Right ventricle myocardium inferior (tissue), 1 donor: ENCODE data around the gene AMACR. TPM values are rescaled to one million over a fixed set of nuclear protein-coding genes. Genes with fewer than 3 reads are reported as not detected.
"Not testable (repeated sequence)": the region's sequence is repeated elsewhere in the genome, so short reads cannot be mapped to it uniquely, and the experiment has no call there.

Experiments
- ATAC-seq: fragments of 200-7000 bp; cut with Tn5 transposase; one replicate; pipeline ENCODE4 v1.9.1; 2020; ENCODE audit warnings: mild to moderate bottlenecking, moderate library complexity
- DNase-seq: peaks from one replicate; pipeline ENCODE4 v3.0.0; 2021; ENCODE audit errors: missing footprints
- intact Hi-C: fragments of 100-400 bp; cut with DNase I; formaldehyde crosslinking; loops from one replicate; pipeline ENCODE4 v1.11.0; 2022
- total RNA-seq: library from RNA; stranded (reverse); fragmentation: NEBNext Ultra II Directional; extraction: Animal tissue kit (Norgen Biotek cat#: 25700); gene quantifications from one replicate; pipeline ENCODE4 v1.2.1, GENCODE V29; 2021
- donor health status: DM: no; HTN: yes; CAD: no; lungs with severe emphysema.

The AMACR gene
- total RNA-seq, 1 donor from 2014 or later = 6.1 TPM

DNA sequence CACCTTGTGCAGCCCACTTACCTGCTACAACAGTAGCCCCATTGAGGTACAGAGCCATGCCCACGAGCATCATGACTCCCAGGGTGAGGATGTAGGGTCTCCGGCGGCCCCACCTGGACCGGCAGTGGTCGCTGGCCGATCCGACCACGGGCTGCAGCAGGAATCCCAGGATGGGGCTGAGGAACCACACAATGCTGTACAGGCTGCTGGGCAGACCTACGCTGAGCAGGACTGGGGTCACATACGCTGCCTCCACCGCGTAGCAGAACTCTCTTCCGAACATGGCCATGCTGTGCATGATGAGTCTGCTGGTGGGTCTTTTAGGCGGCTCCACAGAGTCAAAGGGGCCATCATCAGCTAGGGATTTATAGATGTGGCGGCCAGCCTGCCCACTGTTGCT is 23.7 kb downstream of the AMACR start:
- ATAC-seq (no peak), DNase-seq (no peak)
- intact Hi-C loops = no loop called here

DNA sequence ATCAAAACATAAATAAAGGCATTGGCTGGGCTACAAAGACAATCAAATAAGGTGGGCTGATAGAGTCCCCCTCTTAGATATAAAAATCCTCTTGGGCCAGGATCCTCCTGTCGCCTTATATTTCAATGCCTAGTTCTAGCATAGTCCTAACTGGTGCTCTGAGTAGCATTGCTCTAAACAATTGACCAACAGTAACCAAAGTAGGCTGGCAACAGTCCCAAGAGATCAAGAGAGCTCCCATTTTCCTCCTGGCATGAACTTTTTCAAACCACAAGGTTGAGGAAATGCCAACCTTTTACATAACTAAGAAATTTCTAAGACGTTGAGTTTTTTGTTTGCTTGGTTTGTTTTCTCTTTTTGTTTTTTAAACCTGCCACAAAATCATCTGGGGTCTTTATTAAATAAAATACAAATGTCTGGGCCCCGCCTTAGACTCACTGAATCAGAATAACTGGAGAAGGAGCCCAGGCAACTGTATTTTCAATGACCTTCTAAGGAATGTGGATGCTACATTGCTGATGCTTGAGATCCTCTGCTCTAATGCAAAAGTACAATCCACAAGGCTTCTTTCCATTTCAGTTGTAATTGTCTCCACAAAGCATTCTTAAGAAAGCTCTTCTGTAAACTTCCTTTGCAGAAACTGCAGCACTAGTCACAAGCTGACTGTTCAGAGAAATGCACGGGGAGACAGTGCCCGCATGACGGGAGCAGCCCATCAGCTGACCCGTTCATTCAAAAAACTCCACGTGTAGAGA is 26.3 kb downstream of the AMACR start:
- ATAC-seq = no peak
- DNase-seq = no peak
- intact Hi-C loops = no loop called here

DNA sequence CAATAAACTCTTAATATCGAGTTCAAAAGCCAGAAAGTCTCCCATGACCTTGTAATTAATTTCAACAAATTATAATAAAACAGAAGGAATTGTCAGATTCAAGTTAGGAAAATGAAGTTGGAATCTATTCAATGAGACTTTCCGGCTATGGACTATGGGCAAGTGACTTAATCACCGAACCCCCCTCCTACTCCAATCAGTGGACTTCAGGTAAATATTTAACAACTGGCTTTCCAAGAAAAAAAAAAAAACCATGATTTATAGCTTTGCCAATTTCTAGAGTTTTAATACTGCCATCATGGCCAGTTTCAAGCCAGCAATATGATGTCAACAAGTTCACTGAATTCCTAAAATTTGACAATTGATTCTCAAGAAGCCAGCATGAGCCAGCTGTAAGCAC is 27.8 kb downstream of the AMACR start:
- intact Hi-C loops = no loop called here
- DNase-seq = no peak
- no peak for ATAC-seq

DNA sequence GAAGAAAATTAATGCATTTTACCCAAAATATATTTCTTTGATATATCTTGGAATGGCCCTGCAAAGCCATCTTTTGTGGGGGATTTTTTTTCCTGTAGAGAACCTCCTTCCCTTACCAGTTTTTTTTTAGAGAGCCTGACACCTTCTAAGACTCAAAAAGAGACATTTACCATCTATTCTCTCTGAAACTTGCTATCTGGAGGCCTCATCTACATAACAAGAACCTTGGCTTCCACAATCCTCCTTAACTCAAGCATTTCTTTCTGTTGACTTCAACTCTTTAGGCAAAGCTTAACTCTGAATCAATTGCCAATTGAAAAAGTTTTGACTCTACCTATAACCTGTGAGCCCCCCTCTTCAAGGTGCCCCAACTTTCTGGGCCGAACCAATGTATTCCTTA is 29.5 kb downstream of the AMACR start:
- ATAC-seq (no peak), DNase-seq (no peak)
- intact Hi-C loops = no loop called here

DNA sequence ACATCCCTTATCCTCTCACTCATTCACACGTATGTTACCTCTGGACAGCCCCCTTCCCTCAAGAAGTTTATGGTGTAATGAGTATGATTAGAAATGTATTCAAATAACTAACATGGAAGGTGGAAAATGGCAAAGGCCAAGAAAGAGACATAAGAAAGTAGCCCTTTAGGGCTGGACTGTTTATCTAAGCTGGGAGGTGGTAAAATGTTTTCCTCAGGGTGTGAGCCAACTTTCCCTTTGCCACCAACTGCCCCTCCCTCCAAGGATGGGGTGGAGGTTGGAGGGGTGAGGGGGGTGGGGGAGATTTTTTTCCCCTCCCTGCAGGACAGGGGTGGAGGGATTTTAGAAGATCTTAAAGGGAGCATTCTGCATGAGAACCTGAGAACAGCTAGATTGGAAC is 31.5 kb downstream of the AMACR start:
- intact Hi-C loops = no loop called here
- no peak for DNase-seq
- no peak for ATAC-seq

DNA sequence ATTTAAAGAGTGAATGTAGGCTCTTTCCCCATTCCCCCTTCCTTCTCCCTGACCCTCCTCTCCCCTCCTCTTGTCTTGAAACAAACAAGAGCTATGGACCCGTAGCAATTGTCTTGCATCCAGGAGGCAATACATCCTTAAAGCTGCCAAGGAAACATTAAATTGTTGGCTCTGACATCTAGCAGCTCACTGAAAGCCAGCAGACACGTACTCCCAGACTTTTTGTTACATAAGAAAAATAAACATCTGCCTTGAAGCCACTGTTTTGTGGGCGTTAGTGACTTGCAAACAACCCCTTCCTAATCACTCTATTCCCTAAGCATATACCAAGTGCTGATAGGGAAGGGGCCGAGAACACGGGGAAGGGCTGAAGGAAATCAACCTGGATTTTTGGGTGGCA is 32.0 kb downstream of the AMACR start:
- DNase-seq = no peak
- peak; percentile 13 for ATAC-seq
- intact Hi-C loops = no loop called here

DNA sequence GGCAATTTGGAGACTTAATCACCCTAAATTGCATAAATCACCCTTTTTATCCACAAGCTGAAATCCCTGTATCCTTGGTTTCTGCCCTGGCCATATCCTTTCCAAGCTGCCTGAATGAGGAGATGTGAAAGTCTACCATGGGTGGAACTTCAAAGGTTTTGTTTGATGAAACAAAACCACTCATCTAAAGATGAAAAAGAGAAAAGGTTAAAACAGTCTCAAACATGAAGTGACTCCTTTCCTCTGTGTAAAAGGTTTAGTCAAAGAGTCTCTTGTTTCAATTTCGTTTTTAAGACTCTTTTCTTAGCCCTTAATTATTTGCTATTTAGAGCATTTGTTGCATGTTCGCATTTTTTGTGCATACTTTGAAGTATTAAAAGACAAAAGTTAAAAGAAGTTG is 34.6 kb downstream of the AMACR start:
- DNase-seq (no peak), ATAC-seq (no peak)
- intact Hi-C loops = loop anchor here (5.0 kb wide), 1 partner anchor 536 kb away; no protein-coding TSS in a partner anchor

DNA sequence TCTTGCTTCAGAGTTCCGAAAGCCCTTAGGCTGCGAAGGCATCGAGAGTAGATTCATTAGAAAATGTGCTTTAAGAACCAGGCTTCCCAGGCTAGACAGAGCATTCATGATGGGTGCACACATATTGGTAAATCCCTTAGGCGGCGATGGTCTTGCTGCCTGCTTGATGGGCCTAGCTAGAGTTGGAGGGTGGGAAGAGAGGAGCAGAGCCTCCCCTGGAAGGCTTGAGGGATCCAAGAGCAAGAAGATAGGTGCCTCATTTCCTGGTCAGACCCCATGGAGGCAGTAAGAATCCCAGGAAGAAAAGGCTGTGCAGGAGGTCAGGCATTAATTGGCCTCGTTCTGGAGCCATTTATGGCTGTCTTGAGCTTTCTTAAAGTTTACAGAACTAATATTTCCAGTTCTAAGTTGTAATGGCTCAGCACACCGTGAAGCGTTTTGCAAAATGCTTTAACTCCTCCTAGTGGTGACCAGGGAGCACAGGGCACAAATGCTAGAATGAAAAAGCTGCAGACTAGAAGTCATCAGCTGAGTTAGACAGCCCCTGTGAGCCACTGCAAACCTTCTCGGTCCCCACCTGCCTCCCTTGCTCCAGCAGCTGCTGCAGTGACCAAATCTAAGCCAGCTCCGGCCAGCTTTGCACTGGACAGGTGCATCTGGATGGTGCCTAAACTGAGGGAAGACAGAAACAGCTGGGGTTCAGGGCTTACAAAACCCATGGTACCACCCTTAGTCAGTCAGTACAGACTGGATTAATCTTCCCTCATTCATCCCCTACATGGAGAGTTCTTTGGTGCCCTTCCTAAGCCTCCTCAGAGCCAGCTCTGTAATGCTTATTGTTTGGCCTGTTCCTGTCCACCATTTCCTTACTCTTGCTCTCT is 38.0 kb downstream of the AMACR start:
- ATAC-seq = peak; percentile 75
- intact Hi-C loops = loop anchor here (5.0 kb wide), 1 partner anchor 533 kb away; no protein-coding TSS in a partner anchor

DNA sequence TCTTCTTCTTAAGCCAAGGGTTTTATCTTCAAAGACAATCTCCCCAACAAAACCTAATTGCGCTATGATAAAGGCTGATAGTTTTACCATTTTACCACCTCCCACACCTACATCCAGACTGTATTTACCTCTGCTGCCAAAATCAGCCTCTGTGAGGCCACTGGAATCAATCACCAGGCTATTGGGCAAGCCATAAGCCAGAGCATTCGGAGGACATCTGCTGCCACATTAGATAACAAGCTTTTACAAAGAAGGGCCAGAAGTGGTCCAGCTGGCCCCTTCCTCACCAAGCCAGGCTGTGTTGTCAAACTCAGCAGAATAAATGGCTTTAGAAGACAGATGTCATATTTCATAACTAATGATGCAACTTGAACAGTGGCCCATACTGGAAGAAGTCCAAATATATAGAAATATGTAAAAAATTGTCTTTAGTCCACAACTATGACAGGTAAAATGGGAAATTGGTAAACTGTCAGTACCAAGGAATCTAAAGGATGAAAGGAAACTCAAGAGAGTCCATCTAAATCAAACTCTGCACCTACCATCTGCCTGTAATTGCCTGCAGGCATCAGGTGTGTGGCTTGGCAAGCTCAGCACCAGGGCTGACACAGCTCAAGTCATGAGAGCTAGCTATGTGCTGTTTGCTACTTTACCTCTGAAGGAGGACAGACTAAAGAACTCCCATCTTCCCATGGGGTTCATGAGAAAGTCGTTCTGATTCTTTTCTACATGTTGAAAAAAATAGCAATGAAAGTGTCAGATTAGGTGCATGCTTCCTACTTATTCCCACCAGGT is 39.4 kb downstream of the AMACR start:
- DNase-seq = no peak
- ATAC-seq = peak; percentile 36
- intact Hi-C loops = no loop called here

More for the DNA sequence above, 38.0 kb downstream of the AMACR start:
- no peak for DNase-seq

DNA sequence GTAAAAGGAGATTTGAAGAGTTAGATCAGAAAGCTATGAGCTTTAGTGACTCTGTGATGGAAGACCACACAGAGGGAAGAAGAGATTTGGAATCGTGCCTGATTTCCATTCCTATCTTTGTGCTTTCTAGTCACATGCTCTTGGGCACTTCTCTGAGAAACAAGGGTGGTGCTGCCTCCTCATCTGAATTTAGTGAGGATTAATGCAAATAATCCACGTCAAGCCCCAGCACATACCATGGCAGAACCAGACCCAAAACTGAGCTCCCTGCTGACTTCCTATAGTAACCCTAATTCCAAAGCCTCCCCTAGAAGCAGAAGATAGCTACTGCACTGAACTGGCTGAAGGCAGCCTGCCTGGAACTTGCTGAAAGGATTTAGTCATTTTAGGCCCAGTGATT is 41.0 kb downstream of the AMACR start:
- ATAC-seq = no peak
- DNase-seq = no peak
- intact Hi-C loops = no loop called here

DNA sequence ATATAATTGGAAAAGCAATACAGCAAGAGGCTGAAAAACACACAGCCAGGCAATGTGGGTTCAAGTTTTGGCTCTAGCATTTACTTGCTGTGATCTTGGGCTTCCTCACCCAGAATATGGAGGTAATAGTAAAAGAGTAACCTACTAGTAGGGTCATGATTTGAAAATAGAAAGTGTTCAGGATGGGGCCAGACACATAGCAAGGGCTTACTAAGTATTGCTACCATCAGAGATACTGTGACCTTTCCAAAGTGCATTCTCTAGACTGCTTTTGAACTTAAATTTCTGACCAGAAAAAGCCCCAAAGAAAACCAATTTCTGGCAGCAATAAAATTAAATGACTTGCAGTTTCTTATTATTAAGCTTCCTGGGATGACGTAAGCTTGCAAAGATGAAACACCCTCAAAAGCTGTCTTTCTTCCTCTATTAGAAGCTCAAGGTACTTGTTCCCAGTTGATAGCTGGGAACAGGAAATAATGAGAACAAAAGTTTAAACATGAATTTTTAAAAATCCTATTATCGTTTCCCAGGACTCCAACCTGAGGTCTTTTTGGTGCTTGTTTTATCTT is 43.6 kb downstream of the AMACR start:
- DNase-seq (no peak), ATAC-seq (no peak)
- intact Hi-C loops = no loop called here

DNA sequence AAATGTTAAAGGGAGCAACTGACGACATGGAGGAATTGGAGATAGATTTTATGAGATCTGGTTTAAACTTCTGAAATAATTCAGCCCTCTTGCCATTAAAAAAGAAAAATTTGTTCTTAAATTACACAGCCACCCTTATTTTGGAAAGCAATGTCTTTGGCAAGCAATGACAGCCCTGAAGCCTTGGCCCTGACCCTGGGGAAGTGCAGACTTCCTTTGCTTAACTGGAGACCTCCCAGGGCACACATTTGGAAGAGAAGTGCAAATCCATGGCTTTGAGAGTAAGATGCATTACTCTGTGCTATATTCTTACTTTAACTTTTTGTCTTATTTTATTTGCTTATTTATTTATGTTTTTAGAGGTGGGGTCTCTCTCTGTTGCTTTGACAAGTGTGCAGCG is 49.7 kb downstream of the AMACR start:
- no peak for DNase-seq
- intact Hi-C loops = no loop called here
- no peak for ATAC-seq

DNA sequence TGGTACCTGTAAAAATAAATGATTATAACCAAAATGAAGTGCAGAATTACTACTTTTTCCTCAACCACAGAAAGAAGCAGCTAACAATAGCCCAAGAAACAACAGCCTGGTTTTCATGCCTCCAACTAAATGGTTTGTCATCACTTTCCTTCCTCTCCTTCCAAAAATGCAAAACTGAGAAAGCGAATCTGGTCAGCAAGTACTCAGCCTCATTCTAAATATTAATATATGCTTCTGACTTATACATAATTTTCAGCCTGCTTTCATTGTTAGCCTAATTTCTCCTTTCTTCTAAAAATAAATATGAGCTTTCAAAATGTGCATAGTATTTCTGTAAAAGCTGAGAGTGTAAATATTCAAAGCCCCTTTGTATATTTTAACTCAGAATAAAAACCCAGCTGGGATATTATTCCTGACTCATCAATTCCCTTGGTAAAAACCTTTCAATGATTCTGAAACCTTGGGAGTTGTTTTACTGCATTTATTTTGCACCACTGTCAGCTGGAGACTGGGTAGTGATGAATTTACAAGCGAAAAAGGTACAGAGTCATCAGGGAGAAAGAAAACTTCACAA is 50.2 kb downstream of the AMACR start:
- DNase-seq (no peak), ATAC-seq (no peak)
- intact Hi-C loops = no loop called here

DNA sequence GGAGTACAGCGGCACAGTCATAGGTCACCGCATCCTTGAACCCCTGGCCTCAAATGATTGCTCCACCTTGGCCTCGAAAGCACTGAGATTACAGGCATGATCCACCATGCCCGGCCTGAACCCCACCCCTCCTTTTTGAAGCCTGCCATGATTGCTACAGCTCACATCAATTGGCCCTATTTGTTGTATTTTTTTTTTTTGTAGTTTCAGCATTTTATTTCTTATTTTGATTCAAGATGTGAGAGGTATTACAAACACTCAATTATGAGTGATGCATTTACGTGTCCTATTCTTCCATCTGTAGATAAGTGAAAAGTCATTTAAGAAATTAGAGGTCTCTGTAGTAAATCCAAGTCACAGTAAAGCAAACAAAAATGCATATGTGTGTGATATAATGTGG is 55.7 kb downstream of the AMACR start:
- intact Hi-C loops, DNase-seq, ATAC-seq: not testable (repeated sequence)

DNA sequence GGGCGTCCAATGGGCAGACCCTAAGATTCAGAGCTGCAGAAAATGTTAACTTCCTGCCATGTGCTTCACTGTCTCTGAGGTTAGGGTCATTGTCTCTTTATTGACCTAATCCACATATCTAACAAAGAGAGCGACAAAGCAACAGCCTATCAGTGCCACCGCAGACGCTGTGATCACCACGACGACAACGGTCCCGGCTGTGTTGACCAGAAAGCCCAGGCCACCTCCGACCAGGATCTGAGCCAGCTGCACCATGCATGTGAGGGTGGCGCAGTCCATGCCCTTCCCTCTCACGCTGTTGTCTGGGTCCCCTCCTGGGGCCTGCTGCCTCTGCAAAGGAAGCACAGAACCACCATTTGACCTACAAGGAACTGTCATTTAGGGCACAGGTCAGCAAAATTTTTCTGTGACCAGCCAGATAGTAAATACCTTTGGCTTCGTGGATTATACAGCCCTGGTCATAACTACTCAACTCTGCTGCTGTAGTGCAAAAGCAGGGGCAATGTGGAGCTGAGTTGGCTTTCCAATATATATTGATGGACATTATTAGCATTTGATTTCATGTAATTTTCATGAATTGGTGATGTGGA is 63.2 kb downstream of the AMACR start:
- no peak for ATAC-seq

DNA sequence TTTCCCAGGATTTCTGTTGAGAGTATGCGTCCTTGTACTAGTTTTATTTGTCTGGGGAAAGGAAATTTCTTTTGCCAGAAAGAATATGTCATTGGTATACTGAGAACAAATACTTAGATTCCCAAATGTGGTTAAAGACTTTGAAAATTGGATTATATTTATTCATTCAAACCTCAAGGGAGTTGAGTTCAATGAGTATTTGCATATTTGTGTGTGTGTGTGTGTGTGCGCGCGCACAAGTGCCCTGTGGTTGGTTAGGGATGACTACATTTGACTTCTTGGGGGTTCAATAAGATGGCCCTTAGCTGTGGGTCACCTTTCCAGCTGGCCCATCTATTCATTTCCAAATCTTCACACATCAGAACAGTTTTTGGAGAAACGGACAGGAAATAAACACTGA is 66.8 kb downstream of the AMACR start:
- intact Hi-C loops = no loop called here
- ATAC-seq = no peak
- DNase-seq = no peak

More for the DNA sequence above, 63.2 kb downstream of the AMACR start:
- intact Hi-C loops = no loop called here
- DNase-seq = no peak

DNA sequence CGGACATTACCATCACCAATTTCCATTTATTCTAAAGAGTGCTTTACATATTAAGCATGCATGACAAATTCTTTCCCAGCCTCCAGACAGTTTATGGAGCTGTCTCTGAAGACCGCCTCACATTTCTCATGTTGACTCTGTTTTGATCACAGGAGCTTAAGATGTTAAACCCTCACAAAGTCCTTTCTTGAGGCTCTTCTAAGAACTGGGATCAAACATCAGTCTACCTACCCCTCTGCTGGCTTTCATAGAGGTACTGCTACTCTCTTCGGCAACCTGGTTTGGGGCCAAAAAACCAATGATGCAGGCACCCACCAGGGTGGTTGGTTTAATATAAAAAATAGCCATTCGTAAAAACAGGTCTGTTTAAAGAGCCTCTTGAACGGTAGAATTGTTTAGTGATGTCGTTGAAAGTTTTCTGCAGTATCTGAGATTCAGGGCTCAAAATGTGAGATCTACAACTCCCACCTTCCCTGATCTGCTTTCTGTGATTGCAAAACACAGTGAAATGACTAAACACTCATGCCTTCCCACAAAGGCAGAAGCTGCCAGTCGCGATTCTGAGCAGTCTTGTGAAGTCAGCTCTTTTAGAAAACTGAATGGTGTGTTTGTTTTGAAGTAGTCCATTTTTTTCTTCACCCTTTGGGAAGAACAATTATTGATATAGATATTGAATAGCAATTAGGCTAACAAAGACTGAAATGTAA is 68.1 kb downstream of the AMACR start:
- intact Hi-C loops = no loop called here
- DNase-seq (no peak), ATAC-seq (no peak)

DNA sequence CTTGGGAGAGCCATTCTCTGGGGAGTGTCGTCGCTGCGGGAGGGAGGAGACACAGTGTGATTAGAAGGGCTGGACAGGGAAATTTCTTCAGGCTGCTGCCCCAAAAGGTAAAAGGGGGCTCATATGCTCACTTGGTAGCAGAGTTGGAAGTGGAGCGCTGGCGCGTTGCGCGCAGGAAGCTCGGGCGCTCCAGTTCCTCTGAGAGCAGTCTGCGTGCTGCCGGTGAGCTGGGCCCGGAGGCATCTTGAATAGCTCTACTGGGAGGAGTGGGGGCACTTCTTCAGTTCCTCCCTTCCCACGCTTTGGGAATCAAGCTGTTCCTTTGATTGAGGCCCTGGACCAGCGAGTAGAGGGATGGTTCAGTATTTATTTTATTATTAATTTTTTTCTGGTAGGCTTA is 69.0 kb downstream of the AMACR start:
- ATAC-seq = no peak
- DNase-seq = no peak
- intact Hi-C loops = no loop called here
